Neural progenitor cell (in vitro differentiated cells): Measurements from ENCODE around the gene PIERCE2.

Experiments used
- EZH2 ChIP-seq: fragments of 200-600 bp; sonication (generic); IDR thresholded peaks from 2 replicates; pipeline ENCODE4 v1.6.1; 2017; ENCODE audit warnings: antibody characterized with exemption, mild to moderate bottlenecking, moderate library complexity
- EZH2phosphoT487 ChIP-seq: fragments of 200-600 bp; sonication (generic); IDR thresholded peaks from 2 replicates; pipeline ENCODE4 v1.6.1; 2017; ENCODE audit warnings: antibody characterized with exemption
- TF ChIP-seq, protein P1 (sequence below): fragments of 200-600 bp; sonication (generic); IDR thresholded peaks from 2 replicates; pipeline ENCODE4 v1.5.1; 2017; ENCODE audit warnings: antibody characterized with exemption, mild to moderate bottlenecking

DNA sequence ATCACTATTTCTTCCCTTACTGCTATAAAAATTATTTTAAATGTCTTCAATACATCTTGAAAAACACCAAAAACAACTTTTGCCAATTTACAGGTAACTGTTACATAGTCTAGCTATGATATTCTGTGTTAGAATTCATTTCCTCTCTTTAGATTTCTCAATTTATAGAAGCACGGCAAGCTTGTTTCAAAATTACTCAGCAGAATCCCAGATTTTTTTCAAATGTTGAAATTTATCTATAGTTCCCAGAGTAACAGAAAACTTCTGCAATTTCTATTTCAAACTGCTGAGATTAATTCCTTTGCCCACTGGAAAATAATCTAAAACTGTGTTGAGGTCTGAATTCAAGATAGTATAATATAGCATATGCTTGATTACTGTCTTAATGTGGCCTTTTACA is 41.3 kb upstream of the PIERCE2 start:
- TF ChIP-seq, protein P1, sequence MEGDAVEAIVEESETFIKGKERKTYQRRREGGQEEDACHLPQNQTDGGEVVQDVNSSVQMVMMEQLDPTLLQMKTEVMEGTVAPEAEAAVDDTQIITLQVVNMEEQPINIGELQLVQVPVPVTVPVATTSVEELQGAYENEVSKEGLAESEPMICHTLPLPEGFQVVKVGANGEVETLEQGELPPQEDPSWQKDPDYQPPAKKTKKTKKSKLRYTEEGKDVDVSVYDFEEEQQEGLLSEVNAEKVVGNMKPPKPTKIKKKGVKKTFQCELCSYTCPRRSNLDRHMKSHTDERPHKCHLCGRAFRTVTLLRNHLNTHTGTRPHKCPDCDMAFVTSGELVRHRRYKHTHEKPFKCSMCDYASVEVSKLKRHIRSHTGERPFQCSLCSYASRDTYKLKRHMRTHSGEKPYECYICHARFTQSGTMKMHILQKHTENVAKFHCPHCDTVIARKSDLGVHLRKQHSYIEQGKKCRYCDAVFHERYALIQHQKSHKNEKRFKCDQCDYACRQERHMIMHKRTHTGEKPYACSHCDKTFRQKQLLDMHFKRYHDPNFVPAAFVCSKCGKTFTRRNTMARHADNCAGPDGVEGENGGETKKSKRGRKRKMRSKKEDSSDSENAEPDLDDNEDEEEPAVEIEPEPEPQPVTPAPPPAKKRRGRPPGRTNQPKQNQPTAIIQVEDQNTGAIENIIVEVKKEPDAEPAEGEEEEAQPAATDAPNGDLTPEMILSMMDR, result no peak
- TF ChIP-seq EZH2, result no peak
- TF ChIP-seq EZH2phosphoT487, result no peak
